Spleen (tissue), 11 donors: ENCODE results near the gene ZNF79. TPM values are rescaled to one million over a fixed set of nuclear protein-coding genes. Genes with fewer than 3 reads are reported as not detected.
A peak's percentile ranks its signal among the peaks of the same experiment; 100 is the strongest.
"Not testable (repeated sequence)": the region's sequence is repeated elsewhere in the genome, so short reads cannot be mapped to it uniquely, and the experiment has no call there.

Source experiments
- DNase-seq: peaks from one replicate; pipeline ENCODE4 v3.0.0-alpha.2; 2020
- H3K27ac ChIP-seq, 8 donors: fragments of 200-600 bp; sonication (generic) in 7 of 8; 1 replicate in 4 of 8; 2 replicates in 4 of 8; pipeline versions ENCODE4 v1.5.0 to v1.8.0; 2016 to 2021; ENCODE audit warnings: inconsistent platforms in 4 of 8, mild to moderate bottlenecking in 4 of 8, moderate library complexity in 1 of 8
- H3K27me3 ChIP-seq, 7 donors: fragments of 200-600 bp; sonication (generic) in 6 of 7; replicated peaks in 1 of 7; 1 replicate in 4 of 7; 2 replicates in 3 of 7; pipeline versions ENCODE4 v1.5.0 to v1.8.0; 2016 to 2021; ENCODE audit warnings: inconsistent platforms in 3 of 7, mild to moderate bottlenecking in 1 of 7
- H3K36me3 ChIP-seq, 6 donors: fragments of 200-600 bp; sonication (generic) in 5 of 6; 1 replicate in 4 of 6; 2 replicates in 2 of 6; pipeline versions ENCODE4 v1.5.0 to v1.8.0; 2016 to 2021; ENCODE audit warnings: inconsistent platforms in 2 of 6
- H3K4me1 ChIP-seq, 6 donors: fragments of 200-600 bp; sonication (generic) in 5 of 6; 1 replicate in 3 of 6; 2 replicates in 3 of 6; pipeline versions ENCODE4 v1.5.0 to v1.8.0; 2016 to 2021; ENCODE audit warnings: inconsistent platforms in 3 of 6
- H3K4me3 ChIP-seq, 8 donors: fragments of 200-600 bp; sonication (generic) in 7 of 8; 1 replicate in 4 of 8; 2 replicates in 4 of 8; pipeline versions ENCODE4 v1.5.0 to v1.8.0; 2016 to 2021; ENCODE audit warnings: inconsistent platforms in 4 of 8, mild to moderate bottlenecking in 4 of 8, moderate library complexity in 2 of 8
- H3K9me3 ChIP-seq, 8 donors: fragments of 200-600 bp; sonication (generic) in 7 of 8; 1 replicate in 4 of 8; 2 replicates in 4 of 8; pipeline versions ENCODE4 v1.5.0 to v1.8.0; 2016 to 2021; ENCODE audit warnings: inconsistent platforms in 4 of 8
- CTCF ChIP-seq, 11 experiments: fragments of 200-600 bp in 7 of 11; fragments of 450-650 bp in 4 of 11; sonication (generic) in 4 of 11; IDR thresholded peaks in 8 of 11; conservative IDR thresholded peaks in 3 of 11; 1 replicate in 7 of 11; 2 replicates in 4 of 11; pipeline versions ENCODE4 v1.4.0 to v1.8.0; 2016 to 2021; ENCODE audit warnings: antibody characterized with exemption in 11 of 11, inconsistent platforms in 4 of 11, mild to moderate bottlenecking in 1 of 11
- POLR2A ChIP-seq, 3 donors: fragments of 450-650 bp; IDR thresholded peaks; one replicate each; pipeline ENCODE4 v1.5.1; 2017; ENCODE audit warnings: antibody characterized with exemption in 3 of 3, mild to moderate bottlenecking in 1 of 3
- POLR2AphosphoS5 ChIP-seq, 3 donors: sonication (generic); formaldehyde crosslinking; IDR thresholded peaks; one replicate each; pipeline ENCODE4 v1.5.1; 2017; ENCODE audit warnings: antibody characterized with exemption in 3 of 3
- whole genome bisulfite sequencing, 5 donors: extraction: QIAGEN DNeasy Blood & Tissue Kit in 3 of 5; methylation state at CpG; one replicate each; pipeline versions ENCODE4 v1.1.5 to v1.1.7; 2013 to 2018; 5-methylcytosine and 5-hydroxymethylcytosine counted together
- intact Hi-C: fragments of 100-400 bp; cut with DNase I; formaldehyde crosslinking; loops from one replicate; pipeline ENCODE4 v1.15.0; 2023; ENCODE audit warnings: low total_unique reads
- polyA plus RNA-seq, 3 donors: library from polyadenylated mRNA; stranded (reverse); fragments of 200-250 nt; gene quantifications; one replicate each; pipeline ENCODE4 v1.2.1, GENCODE V29; 2013
- total RNA-seq, 7 donors: library from RNA; depleted of rRNA in 3 of 7; stranded (reverse); fragments of >200 nt in 3 of 7; fragmentation: NEBNext Ultra II Directional in 4 of 7; extraction: Animal tissue kit (Norgen Biotek cat#: 25700) in 4 of 7; gene quantifications; one replicate each; pipeline versions ENCODE4 v1.1.0 to v1.2.1, GENCODE V29; 2016 to 2021
- donor health status: healthy with polysubstance abuse.
- donor health status: DM: no; HTN: no; CAD: no; lungs with moderate emphysema.
- donor health status: DM: no; HTN: no; CAD: no.
- donor health status: Bipolar disorder and iron deficiency.
- donor health status: healthy.
- donor health status: DM: no; HTN: no; CAD: no.
- donor health status: DM: yes; HTN: yes; CAD: no.

ZNF79 gene
- total and polyA plus RNA-seq, 10 donors = 2.3 to 14.7 (median 11.0) TPM

DNA sequence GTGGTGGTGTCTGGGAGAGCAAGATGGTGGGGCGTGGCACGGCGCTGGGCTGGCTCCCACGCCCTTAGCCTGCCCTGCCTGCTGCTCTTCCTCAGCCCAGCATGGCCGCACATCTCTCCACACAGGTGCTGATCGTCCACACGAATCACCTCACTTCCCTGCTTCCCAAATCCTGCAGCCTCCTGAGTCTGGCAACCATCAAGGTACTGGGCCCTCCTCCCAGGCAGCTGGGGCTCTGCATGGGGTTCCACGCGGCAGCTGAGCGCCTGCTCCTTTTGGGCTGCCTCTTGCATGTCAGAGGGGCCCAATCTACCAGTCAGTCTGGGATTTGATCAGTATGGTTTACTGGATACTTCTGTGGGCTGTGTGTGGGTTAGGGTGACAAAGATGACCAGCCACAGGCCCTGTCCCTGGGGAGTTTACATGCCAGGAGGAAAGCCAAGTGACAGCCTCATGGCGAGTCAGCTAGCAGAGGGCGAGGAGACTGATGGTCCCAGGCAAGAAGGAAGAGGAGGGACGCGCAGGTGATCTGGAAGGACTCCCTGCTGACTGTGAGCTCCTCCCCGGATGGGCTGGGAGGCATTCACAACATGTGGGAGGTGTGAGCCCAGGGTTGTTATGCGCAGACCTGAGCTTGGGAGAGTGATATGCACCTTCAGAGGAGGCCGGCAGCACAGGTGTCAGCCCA, 33.2 kb downstream of the ZNF79 start:
- WGBS, 5 donors = 89 to 94% (median 91%) methylated on average over 17 of the region's 17 CpGs
- no peaks in the 10 kb centered on the region for H3K9me3 ChIP-seq
- H3K4me3 ChIP-seq = no peak overlapping the region
- intact Hi-C loops = no loop called here
- no peak for DNase-seq
- peaks cover 5 to 36% (median 19%) of the 10 kb centered on the region in 6 donors for H3K4me1 ChIP-seq
- no peak overlapping the region for H3K27ac ChIP-seq
- no peak for TF ChIP-seq POLR2A (IDR thresholded peaks at IDR 0.05)
- TF ChIP-seq POLR2AphosphoS5 (IDR thresholded peaks at IDR 0.05) = peak in 1 of 3 donors; percentile 10
- peaks cover 0 to 91% (median 48%) of the 10 kb centered on the region in 6 donors for H3K36me3 ChIP-seq
- no peaks in the 10 kb centered on the region for H3K27me3 ChIP-seq

DNA sequence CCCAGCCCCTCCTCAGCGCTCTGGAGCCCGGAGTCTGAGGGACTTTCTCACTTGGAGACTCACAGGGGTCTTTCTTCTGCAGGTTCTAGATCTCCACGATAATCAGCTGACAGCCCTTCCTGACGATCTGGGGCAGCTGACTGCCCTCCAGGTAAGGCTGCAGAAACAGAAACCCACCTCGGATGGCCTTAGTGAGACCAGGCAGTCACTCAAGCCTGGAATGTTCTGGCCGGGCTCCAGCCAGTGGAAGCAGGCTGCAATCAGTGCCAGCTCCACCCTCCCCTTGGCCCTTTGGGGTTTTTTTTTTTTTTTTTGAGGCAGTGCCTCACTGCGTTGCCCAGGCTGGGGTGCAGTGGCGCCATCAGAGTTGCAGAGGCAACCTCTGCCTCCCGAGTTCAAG, 34.7 kb downstream of the ZNF79 start:
- no peak overlapping the region for H3K4me3 ChIP-seq
- DNase-seq = no peak
- TF ChIP-seq POLR2AphosphoS5 (IDR thresholded peaks at IDR 0.05) = no peak
- TF ChIP-seq POLR2A (IDR thresholded peaks at IDR 0.05) = no peak
- TF ChIP-seq CTCF (IDR thresholded peaks at IDR 0.05 in 8 of 11, conservative IDR thresholded peaks at IDR 0.05 in 3 of 11) = no peak
- no peaks in the 10 kb centered on the region for H3K9me3 ChIP-seq
- H3K36me3 ChIP-seq = peaks cover 0 to 96% (median 64%) of the 10 kb centered on the region in 6 donors
- H3K27me3 ChIP-seq = no peaks in the 10 kb centered on the region
- no peak overlapping the region for H3K27ac ChIP-seq
- H3K4me1 ChIP-seq = peaks cover 0 to 25% (median 12%) of the 10 kb centered on the region in 6 donors
- 83 to 89% (median 87%) methylated on average over 9 of the region's 9 CpGs for WGBS, 5 donors
- intact Hi-C loops = no loop called here

DNA sequence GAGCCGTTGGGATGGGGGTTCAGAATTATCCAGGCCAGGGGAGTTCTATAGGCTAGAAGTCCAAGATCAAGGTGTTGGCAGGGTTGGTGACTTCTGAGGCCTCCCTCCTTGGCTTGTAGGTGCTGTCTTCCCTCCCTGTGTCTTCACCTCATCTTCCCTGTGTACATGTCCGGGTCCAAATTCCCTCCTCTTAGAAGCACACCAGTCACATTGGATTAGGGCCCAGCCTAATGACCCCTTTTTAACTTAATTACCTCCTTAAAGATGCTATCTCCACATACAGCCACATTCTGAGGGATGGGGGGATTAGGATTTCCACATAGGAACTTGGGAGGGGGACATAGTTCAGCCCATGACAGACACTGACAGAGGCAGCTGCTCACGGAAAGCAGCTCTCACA, 39.2 kb downstream of the ZNF79 start:
- Histone ChIP-seq H3K4me1 (no peaks in the 10 kb centered on the region), H3K27ac (no peak overlapping the region), H3K27me3 (no peaks in the 10 kb centered on the region), H3K36me3 (peaks cover 0 to 94% (median 81%) of the 10 kb centered on the region in 6 donors), H3K9me3 (no peaks in the 10 kb centered on the region), H3K4me3 (no peak overlapping the region)
- no peak for DNase-seq
- TF ChIP-seq CTCF (IDR thresholded peaks at IDR 0.05 in 8 of 11, conservative IDR thresholded peaks at IDR 0.05 in 3 of 11) = no peak
- intact Hi-C loops = no loop called here
- WGBS, 5 donors = 77 to 95% (median 91%) methylated on average over 3 of the region's 3 CpGs

DNA sequence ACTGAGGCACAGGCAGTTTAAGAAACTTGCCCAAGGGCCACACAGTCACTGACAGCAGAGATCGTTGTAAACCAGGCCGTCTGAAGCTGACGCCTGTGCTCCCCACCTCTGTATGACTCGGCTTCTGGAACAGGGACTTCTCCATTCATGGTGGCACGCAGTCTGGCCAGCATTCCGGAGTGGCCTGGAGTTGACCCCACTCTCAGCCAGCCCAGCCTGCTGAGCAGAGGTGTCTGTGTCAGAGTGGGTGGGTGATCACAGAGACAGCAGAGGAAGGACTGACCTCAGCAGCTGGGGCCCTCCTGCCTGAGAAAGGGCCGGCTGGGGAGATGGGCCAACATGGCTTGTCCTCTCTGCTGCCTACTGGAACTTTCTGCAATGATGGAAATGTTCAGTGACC, 39.7 kb downstream of the ZNF79 start:
- DNase-seq = no peak
- Histone ChIP-seq H3K4me1 (no peaks in the 10 kb centered on the region), H3K36me3 (peaks cover 0 to 94% (median 78%) of the 10 kb centered on the region in 6 donors), H3K9me3 (no peaks in the 10 kb centered on the region), H3K4me3 (no peak overlapping the region), H3K27me3 (no peaks in the 10 kb centered on the region), H3K27ac (no peak overlapping the region)
- intact Hi-C loops = no loop called here
- WGBS, 5 donors = 76 to 95% (median 89%) methylated on average over 4 to 7 of the region's 7 CpGs
- TF ChIP-seq POLR2AphosphoS5 (IDR thresholded peaks at IDR 0.05) = no peak
- no peak for TF ChIP-seq CTCF (IDR thresholded peaks at IDR 0.05 in 8 of 11, conservative IDR thresholded peaks at IDR 0.05 in 3 of 11)
- no peak for TF ChIP-seq POLR2A (IDR thresholded peaks at IDR 0.05)

- H3K27me3 ChIP-seq, H3K9me3 ChIP-seq, DNase-seq, H3K4me3 ChIP-seq, intact Hi-C loops, H3K27ac ChIP-seq, H3K4me1 ChIP-seq: not testable (repeated sequence)
- WGBS, 5 donors = 94 to 99% (median 96%) methylated on average over 5 of the region's 5 CpGs
- H3K36me3 ChIP-seq = peaks cover 0 to 93% (median 62%) of the 10 kb centered on the region in 6 donors
Observed at GRCh38 chr9:127466407-127466917, 42.3 kb downstream of the ZNF79 start.
